NCI-H748 (cell line): Measurements from ENCODE around the gene NARF.
A peak's percentile ranks its signal among the peaks of the same experiment; 100 is the strongest.
"Not testable (repeated sequence)": the region's sequence is repeated elsewhere in the genome, so short reads cannot be mapped to it uniquely, and the experiment has no call there.

Source experiments
- DNase-seq: peaks from one replicate; lab custom pipeline; 2025; ENCODE audit not compliant: unreplicated experiment; lab: John Stamatoyannopoulos, UW

NARF gene

GRCh38 chr17:82496529-82497434 is 38.2 kb downstream of the NARF start:
- peak; percentile 97 for DNase-seq

- DNase-seq, result peak; percentile 82
These were observed 39.2 kb downstream of the NARF start for GRCh38 chr17:82497483-82498405.

DNA sequence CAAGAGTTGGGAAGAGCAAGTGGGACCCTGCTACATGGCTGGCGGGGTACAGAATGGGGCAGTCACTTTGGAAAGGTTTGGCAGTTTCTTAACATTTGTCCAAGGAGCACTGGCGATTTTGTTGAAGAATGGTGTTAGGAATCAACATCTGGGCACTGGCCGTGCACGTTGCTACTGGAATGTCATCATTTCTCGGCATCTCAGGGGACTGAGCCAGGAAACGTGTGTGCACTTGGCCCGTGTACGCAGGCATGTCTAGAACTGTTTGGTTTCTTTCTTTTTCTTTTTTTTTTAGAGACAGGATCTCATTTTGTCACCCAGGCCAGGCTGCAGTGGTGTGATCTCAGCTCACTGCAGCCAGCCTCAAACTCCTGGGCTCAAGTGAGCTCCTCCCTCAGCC is 43.7 kb downstream of the NARF start:
- DNase-seq, result no peak

GRCh38 chr17:82503094-82503727 is 44.7 kb downstream of the NARF start:
- no peak for DNase-seq

DNA sequence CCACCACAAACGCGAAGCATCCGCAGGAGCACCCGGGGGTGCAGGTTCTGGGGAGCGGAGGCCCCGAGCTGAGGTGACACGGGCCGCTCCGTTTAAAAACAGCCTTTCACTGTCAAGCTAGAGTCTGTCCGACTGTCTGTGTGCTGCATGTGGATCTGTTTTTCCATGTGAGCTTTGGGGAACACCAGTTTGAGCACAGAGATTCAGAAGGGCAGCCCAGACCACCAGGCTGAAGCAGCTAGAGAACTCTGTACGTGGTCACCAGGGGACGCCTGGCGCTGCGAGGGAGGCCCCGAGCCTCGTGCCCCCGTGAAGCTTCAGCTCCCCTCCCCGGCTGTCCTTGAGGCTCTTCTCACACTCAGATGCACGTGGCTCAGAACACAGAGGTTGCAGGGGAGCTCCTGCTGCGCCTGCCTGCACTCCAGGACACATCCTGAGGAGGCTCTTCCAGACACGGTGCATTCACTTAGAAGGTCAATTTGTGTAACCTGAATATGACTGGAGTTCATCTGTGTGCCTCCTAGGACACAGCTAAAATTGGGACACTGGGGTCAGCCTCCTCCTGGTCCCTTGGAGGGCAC is 45.3 kb downstream of the NARF start:
- no peak for DNase-seq

DNA sequence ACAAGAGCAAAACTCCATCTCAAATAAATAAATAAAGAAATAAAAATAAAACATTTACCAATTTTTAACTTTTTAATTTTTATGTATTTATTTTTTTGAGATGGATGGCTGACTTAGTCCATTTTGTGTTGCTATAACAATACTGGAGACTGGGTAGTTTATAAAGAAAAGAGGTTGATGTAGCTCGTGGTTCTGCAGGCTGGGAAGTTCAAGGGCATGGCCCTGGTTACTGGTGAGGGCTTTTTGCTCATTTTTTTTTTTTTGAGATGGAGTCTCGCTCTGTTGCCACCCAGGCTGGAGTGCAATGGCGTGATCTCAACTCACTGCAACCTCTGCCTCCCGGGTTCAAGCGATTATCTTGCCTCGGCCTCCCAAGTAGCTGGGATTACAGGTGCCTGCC is 46.8 kb downstream of the NARF start:
- no peak for DNase-seq

GRCh38 chr17:82506402-82506801 is 47.9 kb downstream of the NARF start:
- DNase-seq, result not testable (repeated sequence)

GRCh38 chr17:82507631-82508175 is 49.2 kb downstream of the NARF start:
- no peak for DNase-seq

GRCh38 chr17:82511642-82512041 is 53.1 kb downstream of the NARF start:
- not testable (repeated sequence) for DNase-seq

DNA sequence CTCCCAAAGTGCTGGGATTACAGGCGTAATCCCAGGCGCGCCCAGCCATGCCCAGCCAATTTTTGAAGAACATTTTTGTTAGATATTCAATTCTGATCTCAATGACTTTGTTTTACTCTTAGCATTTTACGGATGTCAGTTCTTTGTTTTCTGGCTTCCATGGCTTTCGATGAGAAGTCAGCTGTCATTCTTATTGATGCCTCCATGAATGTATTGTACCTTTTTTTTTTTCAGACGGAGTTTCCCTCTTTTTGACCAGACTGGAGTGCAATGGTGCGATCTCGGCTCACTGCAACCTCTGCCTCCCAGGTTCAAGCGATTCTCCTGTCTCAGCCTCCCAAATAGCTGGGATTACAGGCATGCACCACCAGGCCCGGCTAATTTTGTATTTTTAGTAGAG is 55.3 kb downstream of the NARF start:
- DNase-seq, result not testable (repeated sequence)

- DNase-seq, result peak; percentile 29
These were observed 58.8 kb downstream of the NARF start for GRCh38 chr17:82517230-82517865.

DNA sequence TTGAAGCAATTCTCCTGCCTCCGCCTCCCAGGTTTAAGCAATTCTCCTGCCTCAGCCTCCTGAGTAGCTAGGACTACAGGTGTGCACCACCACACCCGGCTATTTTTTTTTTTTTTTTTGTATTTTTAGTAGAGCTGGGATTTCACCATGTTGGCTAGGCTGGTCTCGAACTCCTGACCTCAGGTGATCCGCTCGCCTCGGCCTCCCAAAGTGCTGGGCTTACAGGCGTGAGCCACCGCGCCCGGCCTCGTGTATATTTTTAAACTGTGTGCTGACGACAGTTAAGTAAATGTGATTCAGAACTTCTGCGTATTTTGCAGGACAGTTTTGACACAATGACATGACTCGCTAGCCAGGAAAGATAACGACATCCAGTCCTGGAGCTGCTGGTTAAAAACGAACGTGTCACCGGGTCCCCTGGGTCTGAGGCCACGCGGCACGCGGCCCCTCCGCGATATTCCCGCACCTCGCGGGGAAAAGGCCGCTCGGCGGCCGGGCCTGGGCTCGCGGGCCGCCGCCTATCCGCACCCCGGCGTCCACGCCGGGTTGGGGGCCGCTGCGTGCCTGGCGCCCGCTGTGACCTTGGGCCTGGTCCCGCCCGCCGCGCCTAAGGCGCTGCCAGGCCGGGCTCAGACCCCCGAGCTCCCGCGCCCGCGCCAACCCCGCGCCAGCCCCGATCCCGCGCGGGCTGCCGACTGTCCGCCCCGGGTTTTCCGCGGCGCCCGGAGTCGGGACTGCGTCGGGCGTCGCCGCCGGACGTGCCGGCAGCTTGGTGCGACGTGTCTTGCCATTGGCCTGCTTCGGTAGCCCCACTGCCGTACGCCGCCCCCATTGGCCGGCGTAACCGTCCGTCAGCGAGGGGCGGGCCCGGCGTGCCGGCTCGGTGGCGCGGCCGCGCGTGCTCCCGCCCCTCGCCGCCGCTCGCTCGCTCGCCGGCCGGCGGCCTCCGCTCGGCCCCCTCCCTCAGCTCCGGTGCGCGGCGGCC is 60.6 kb downstream of the NARF start, which contains the start of gene FOXK2:
Gene FOXK2, plus strand, starts transcription at position 907 of the 985 bp plus-strand sequence. CDS start 157 bp downstream, outside the sequence.
- peak; percentile 96 for DNase-seq

GRCh38 chr17:82519971-82520903 is 61.7 kb downstream of the NARF start:
- DNase-seq, result peak; percentile 42

- DNase-seq, result peak; percentile 66
These were observed 66.0 kb downstream of the NARF start for GRCh38 chr17:82524540-82524939.

DNA sequence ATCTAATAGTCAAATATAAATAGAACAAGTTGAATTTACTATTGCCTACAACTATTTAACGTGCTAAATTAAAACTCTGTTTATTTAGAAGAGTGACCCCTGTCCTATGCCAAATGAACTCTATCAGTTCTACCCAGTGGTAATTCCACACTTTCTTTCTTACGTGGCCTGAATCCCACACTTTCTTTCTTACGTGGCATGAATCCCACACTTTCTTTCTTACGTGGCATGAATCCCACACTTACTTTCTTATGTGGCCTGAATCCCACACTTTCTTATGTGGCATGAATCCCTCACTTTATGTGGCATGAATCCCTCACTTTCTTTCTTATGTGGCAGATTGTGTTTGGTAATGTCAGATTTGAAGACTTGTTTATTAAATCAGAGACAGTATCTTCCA is 67.2 kb downstream of the NARF start:
- DNase-seq, result no peak

DNA sequence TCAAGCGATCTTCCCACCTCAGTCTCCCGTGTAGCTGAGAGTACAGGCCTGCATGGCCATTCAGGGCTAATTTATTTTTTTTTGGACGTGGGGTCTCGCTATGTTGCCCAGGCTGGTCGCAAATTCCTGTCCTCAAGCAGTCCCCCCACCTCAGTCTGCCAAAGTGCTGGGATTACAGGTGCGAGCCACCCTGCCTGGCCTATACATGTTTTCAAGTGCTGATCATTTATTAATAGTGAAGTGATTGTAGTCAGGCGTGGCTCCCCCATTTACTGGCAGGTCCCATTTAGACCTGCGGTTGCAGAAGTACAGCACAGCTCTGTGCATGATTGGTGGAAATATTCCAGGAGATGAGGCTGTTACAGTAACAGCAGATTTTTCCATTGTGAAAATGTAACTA is 69.4 kb downstream of the NARF start:
- no peak for DNase-seq

DNA sequence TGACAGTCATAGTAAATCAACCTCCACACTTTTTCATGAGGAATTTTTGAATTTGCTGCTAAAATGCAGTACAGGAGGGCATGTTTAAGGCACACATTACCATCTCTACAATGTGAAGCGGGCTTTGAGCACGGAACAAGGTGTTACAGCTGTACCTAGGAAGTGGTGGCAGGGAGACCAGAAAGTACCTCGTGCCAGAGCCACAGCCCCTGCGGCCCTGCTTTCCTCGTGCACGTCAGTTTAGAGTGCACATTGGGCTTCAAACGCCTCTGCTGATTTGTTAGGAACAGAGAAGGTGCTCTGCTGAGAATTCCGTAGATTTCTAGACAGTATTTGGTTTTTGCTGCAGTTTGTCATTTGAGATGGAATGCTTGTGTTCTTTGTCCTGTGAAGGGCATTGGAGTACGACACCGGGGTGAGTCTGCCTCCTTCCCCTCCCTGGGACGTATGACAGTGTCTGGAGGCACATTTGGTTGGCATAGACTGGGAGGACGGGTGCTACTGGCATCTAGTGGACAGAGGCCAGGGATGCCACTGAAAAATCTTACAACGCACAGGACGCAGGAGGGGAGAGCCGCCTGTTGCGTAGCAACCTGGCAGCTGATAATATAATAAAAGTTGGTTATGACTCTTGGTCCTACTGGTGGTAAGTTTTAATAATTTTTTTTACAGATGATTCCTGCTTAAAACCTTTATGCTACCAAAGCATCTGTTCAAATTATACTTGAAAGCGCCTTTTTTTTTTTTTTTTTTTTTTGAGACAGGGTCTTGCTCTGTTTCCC is 70.1 kb downstream of the NARF start:
- peak; percentile 44 for DNase-seq
